ENCODE measurements around the gene MLF2.

DNA sequence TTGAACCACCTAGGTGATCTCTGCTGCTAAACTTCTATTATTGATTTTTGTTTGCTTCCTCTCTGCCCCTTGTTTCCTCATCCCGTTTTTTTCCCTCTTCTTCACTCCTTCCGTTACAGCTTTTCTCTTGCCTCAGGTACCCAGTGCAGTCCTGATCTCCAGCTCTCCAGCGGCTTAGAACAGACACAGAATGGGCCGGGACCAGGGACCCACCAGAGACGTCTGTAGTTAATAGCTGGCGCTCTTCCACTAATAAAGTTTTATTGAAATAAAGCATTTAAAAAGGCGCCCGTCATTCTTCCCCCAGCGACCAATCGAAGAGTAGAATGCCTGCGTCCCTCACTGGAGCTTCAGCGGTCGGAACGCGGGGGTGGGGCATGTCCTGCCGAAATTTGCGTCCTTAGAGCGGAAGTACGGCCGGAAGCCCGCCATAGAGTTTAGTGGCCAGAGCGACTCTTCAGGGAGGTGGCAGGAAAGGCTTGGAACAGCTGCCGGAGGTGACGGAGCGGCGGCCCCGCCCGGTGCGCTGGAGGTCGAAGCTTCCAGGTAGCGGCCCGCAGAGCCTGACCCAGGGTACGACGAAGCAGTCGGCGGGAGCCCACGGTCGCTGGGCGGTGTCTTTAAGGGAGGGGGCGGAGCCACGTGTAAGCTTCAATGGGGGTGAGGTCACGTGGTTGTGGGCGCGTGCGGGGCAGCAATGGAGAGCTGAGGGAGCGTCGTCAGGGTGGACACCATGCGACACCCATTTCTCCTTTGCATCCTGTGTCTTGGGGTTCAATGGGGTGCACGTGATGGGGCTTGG is 29.1 kb downstream of the MLF2 start, which contains the start of gene COPS7A:
- TF ChIP-seq, protein P1, sequence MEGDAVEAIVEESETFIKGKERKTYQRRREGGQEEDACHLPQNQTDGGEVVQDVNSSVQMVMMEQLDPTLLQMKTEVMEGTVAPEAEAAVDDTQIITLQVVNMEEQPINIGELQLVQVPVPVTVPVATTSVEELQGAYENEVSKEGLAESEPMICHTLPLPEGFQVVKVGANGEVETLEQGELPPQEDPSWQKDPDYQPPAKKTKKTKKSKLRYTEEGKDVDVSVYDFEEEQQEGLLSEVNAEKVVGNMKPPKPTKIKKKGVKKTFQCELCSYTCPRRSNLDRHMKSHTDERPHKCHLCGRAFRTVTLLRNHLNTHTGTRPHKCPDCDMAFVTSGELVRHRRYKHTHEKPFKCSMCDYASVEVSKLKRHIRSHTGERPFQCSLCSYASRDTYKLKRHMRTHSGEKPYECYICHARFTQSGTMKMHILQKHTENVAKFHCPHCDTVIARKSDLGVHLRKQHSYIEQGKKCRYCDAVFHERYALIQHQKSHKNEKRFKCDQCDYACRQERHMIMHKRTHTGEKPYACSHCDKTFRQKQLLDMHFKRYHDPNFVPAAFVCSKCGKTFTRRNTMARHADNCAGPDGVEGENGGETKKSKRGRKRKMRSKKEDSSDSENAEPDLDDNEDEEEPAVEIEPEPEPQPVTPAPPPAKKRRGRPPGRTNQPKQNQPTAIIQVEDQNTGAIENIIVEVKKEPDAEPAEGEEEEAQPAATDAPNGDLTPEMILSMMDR (IDR thresholded peaks at IDR 0.05) = no peak
- TF ChIP-seq EZH2 (IDR thresholded peaks at IDR 0.05) = no peak
- TF ChIP-seq EZH2phosphoT487 (IDR thresholded peaks at IDR 0.05) = no peak

Measured in neural progenitor cell (in vitro differentiated cells).